HTERT RPE-1 (cell line): Measurements from ENCODE around the gene FDX2.

Experiments
- in situ Hi-C: fragments of 300-500 bp; cut with MboI; formaldehyde crosslinking; loops from 4 replicates; pipeline ENCODE4 v1.14.3; 2020; ENCODE audit warnings: low sequenced_read_pairs

Gene FDX2

DNA sequence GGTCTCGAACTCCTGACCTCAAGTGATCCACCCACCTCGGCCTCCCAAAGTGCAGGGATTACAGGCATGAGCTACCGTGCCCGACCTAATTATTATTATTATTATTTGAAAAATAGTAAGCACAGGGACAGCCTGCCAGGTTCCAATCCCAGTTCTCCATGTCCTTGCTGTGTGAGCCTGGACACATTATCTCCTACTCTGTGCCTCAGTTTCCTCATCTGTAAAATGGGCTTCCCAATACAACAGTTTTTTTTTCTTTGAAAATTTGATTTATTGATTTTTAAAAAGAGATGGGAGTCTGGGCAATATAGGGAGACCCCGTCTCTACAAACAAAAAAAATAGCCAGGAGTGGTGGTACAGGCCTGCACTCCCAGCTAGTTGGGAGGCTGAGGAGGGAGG is 9.5 kb downstream of the FDX2 start:
- in situ Hi-C loops, result no loop called here

DNA sequence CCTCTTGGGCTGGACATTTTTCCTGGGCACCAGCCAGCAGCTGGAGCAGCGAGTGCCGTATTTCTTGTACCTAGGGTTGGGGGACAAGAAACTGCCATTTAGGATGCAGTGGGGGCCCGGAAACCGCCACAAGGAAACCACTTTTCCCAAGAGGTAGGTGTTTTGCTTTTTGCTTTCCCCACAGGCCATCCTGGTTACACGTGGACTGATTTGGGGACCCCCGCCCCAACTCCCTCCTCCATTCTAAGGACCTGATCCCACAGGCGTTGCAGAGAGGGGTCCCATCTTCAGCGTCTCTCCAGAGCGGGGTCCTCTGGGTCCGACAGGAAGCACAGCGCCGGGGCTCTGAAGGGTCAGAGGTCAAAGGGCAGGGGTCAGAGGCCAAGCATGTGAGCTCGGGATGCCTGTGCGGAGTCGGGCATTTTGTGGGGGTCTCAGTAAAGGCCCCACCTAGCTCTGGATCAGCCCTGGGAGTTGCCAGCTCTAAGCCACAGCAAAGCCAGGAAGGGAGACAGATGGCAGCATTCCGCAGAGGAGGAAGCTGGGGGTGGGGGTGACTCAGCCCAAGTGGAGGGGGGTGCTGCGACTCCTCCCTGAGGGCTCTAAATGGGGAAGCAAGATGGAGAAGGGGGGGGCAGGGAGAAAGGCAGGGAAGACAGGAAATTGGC is 10.5 kb downstream of the FDX2 start:
- in situ Hi-C loops, result no loop called here

DNA sequence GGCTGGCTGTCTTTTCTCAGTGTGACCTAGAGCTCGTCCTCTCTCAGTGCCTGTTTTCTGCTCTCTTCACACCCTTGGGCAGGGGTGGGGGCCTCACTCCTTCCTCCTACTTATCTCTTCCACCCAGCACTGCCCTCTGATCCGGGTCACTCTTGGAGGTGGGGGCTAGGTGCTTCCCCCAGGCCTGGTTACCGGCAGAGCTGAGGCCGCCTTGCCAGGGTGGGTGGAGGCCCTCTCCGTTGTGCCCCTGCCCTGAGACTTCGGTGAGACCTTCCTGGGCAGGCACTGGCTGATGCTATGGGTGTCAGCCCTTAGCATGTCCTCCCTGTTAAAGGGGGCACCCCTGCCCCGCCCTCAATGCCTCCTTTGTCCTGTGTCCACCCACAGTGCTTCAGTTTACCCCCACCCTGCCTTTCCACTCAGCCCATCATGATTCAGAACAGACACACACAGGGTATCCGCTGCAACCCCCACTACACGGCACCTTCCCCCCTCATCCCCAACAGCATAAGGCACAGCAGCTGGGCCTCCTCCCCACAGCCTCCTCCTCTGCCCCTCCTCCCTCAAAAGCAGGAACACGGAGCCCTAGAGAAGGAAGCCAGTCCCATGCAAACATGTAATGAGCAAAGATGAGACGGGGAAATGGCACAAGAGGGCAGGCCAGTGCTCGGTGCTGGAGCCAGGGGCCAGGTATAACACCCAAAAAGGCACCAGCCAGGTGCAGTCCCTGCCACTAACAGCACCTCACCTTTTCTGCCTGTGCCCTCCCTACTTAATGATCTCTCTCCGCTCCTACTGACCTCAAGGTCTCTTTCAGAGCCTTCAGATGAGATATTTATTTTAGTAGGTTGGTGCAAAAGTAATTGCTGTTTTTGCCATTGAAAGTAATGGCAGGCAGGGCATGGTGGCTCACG is 16.0 kb downstream of the FDX2 start:
- in situ Hi-C loops, result no loop called here

DNA sequence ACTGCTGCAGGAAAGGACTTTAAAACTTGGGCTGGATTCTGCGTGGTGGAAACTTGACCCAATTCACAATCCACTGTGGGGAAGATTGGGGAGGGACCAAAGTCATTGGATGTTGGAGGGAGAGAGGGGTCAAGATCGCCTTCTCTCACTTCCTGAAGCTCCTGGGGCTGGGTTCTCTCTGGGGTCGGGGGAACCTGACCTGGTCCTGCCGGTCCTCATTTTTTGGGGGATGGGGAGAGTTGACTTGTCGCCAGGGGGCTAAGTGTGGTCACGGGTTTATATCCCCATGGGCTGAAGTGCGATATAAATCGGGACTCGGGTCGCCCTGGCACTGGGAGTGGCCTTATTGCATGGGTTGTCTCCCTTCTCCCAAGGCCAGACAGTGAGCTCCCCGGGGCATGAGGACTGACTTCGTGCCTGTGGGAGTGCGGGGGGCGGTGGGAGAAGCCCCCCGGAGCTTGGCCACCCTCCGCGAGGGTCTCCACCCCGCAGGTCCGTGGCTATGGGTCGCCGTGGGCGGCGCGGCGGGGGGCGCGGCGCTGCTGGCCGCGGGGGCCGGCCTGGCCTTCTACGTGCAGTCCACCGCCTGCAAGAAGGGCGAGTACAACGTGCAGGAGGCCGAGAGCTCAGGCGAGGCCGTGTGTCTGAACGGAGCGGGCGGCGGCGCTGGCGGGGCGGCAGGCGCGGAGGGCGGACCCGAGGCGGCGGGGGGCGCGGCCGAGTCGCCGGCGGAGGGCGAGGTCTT is 19.8 kb downstream of the FDX2 start:
- in situ Hi-C loops, result no loop called here

DNA sequence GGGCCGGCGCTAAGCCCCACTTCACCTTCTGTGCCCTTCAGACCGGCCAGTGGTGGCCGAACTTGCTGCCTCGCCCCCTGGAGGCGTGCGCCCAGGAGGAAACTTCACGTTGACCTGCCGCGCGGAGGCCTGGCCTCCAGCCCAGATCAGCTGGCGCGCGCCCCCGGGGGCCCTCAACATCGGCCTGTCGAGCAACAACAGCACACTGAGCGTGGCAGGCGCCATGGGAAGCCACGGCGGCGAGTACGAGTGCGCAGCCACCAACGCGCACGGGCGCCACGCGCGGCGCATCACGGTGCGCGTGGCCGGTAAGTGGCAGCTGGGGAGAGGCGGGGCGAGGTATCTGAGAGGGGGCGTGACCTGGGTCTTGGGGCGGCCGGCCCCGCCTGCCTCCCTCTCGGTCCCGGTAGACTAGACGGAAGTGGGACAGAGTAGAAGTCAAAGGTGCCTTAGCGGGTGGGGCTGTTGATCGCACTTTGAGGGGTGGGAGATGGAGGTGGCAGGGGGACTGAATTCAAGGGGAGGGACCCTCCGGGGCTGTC is 20.4 kb downstream of the FDX2 start:
- in situ Hi-C loops, result no loop called here

DNA sequence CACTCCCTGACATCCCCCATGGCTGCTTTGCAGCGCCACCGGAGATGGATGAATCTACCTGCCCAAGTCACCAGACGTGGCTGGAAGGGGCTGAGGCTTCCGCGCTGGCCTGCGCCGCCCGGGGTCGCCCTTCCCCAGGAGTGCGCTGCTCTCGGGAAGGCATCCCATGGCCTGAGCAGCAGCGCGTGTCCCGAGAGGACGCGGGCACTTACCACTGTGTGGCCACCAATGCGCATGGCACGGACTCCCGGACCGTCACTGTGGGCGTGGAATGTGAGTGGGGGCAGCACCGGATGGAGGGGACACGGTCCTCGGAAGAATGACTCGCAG is 21.5 kb downstream of the FDX2 start:
- in situ Hi-C loops, result no loop called here

DNA sequence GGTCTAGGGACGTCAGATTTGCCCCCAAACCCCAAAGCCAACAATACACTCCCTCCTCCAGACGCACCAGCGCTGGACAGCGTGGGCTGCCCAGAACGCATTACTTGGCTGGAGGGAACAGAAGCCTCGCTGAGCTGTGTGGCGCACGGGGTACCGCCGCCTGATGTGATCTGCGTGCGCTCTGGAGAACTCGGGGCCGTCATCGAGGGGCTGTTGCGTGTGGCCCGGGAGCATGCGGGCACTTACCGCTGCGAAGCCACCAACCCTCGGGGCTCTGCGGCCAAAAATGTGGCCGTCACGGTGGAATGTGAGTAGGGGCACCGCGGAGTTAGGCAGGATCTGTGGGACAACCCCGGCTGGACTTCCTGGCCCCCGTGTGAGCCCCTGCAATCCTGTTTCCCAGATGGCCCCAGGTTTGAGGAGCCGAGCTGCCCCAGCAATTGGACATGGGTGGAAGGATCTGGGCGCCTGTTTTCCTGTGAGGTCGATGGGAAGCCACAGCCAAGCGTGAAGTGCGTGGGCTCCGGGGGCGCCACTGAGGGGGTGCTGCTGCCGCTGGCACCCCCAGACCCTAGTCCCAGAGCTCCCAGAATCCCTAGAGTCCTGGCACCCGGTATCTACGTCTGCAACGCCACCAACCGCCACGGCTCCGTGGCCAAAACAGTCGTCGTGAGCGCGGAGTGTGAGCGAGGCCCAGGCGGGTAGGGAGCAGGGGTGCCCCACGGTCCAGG is 22.0 kb downstream of the FDX2 start:
- in situ Hi-C loops, result no loop called here

DNA sequence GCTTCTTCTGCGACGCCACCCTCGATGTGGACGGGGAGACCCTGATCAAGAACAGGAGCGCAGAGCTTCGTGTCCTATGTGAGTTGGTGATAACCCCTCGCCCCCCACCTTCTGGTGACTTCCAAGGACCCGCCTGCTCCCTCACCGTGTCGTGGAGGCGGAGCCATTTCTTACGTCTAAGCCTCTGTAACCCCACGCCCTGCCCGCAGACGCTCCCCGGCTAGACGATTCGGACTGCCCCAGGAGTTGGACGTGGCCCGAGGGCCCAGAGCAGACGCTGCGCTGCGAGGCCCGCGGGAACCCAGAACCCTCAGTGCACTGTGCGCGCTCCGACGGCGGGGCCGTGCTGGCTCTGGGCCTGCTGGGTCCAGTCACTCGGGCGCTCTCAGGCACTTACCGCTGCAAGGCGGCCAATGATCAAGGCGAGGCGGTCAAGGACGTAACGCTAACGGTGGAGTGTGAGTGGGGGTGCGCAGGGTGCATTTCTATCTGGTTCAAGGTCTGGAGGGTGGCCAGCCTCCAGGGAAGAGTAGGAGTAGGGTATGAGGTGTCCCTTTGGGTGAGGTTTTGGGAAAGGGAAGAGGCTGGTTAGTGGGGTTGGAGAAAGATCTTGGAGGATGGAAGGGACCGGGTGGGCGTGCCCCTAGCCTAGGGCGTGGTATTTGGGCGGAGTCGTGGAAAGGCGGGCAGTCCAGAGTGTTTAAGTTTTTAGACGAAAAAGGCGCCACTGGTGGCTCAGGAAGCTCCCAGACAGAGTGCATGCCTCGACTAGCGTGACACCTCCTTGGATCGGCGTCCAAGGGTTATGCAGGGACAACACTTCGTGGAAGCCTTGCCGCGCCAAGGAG is 22.8 kb downstream of the FDX2 start:
- in situ Hi-C loops, result no loop called here

DNA sequence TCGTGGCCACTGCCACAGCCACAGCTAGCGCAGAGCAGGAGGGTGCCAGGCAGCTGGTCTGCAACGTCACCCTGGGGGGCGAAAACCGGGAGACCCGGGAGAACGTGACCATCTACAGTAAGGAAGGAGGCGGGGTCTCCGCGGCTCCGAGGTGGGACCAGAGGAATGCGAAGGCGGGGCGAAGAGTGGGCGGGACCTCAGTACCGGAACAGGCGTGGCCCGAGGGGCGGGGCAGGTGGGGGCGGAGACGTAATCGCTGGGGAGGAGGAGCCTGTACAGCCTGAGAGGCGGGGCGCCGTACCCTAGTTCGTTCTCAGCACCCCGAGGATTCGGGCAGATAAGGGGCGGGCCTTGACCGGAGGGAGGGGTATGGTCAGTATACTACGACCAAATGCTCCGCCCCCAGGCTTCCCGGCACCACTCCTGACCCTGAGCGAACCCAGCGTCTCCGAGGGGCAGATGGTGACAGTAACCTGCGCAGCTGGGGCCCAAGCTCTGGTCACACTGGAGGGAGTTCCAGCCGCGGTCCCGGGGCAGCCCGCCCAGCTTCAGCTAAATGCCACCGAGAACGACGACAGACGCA is 23.5 kb downstream of the FDX2 start:
- in situ Hi-C loops, result no loop called here

DNA sequence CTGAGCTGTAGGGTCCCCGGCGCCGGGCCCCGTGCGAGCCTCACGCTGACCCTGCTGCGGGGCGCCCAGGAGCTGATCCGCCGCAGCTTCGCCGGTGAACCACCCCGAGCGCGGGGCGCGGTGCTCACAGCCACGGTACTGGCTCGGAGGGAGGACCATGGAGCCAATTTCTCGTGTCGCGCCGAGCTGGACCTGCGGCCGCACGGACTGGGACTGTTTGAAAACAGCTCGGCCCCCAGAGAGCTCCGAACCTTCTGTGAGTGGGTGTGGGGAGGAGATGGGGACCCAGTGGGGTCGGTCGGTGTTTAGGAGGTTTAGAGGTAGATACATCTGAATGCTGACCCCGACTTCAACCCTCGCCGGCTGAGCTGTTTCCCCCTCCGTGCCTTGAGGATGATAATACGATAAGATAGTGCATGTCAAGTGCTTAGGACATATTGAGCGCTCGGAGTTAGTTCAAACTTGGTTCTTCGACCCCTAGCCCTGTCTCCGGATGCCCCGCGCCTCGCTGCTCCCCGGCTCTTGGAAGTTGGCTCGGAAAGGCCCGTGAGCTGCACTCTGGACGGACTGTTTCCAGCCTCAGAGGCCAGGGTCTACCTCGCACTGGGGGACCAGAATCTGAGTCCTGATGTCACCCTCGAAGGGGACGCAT is 24.1 kb downstream of the FDX2 start:
- in situ Hi-C loops, result no loop called here

DNA sequence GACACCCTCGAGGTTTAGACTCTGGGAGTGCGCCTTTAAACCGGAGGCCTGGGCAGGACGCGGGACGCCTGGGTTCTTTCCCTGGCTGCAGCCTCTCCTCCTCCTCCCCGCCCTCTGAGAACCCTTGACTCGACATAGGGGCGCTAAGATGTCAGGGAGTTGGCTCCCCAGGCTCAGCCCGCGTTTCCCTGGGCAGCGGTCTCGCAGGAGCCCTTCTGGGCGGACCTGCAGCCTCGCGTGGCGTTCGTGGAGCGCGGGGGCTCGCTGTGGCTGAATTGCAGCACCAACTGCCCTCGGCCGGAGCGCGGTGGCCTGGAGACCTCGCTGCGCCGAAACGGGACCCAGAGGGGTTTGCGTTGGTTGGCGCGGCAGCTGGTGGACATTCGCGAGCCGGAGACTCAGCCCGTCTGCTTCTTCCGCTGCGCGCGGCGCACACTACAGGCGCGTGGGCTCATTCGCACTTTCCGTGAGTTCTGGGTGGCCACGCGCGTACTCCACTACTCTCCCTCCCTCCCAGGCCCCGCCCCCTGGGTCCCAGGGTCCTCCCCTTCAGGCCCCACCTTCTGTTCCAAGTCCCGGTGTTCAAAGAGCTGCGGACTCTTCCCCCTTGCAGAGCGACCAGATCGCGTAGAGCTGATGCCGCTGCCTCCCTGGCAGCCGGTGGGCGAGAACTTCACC is 24.8 kb downstream of the FDX2 start:
- in situ Hi-C loops, result no loop called here

DNA sequence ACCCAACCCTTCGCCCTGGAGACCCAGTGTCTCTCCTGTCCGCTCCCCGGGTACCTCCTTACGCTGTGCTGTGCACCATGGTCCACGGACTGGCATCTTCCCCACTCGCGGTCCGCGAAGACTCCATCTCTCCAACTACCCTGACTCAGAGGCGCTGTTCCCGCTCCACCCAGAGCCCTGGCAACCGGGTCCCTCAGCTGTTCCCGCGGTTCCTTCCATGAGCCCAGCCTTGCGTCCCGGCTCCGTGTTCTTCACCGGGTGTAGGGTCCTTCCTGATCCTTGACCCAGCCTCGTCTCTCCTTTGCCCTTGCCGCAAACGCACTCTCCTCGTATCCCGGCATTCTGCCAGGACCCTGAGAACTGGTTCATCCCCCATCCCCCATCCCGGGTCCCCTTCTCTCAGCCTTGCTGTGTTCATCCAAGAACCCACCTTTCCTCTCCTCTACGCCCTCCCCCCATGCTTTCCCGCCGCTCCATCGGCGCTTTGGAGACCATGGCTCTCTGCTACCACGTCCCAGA is 25.4 kb downstream of the FDX2 start:
- in situ Hi-C loops, result no loop called here

DNA sequence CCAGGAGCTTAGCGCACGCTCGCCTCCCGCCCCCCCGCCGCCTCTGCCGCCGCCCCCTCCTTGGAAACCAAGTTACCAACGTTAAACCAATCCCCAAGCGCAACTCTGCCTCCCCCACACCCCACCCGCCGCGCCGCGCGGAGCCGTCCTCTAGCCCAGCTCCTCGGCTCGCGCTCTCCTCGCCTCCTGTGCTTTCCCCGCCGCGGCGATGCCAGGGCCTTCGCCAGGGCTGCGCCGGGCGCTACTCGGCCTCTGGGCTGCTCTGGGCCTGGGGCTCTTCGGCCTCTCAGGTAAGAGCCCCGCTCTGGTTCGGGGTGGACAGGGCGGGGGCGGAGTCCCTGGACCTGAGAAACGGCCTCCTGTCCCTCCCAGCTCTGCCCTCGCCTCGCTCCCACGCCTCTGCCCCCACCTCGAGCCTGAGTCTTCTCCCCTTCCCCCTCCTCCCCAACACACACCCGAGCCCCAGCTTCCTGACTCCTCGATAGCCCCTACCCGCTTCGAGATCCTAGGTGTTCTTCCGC is 25.9 kb downstream of the FDX2 start, which contains the start of gene ICAM5:
Gene ICAM5, plus strand, starts transcription at position 117 of the 521 bp plus-strand sequence. Its CDS starts 92 bp downstream, at position 209.
- in situ Hi-C loops, result no loop called here

DNA sequence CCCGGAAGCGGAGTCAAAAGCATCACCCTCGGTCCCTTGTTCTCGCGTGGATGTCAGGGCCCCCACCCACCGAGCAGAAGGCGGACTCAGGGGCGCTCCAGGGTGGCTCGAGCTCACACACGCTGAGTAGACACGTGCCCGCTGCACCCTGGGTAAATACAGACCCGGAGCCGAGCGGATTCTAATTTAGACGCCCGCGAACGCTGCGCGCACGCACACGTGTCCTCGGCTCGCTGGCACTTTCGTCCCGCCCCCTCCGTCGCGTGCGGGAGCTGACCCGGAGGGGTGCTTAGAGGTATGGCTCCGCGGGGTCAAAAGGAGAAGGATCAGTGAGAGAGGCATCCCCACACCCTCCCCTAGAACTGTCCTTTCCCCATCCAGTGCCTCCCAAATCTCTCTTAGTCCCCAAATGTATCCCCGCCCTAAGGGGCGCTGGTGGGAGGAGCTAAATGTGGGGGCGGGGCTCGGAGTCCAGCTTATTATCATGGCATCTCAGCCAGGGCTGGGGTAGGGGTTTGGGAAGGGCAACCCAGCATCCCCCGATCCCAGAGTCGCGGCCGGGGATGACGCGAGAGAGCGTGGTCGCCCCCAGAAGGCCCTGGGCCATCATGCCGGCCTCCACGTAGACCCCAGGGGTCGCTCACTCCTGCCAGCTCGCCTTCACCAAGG is 26.5 kb downstream of the FDX2 start:
- in situ Hi-C loops, result no loop called here

DNA sequence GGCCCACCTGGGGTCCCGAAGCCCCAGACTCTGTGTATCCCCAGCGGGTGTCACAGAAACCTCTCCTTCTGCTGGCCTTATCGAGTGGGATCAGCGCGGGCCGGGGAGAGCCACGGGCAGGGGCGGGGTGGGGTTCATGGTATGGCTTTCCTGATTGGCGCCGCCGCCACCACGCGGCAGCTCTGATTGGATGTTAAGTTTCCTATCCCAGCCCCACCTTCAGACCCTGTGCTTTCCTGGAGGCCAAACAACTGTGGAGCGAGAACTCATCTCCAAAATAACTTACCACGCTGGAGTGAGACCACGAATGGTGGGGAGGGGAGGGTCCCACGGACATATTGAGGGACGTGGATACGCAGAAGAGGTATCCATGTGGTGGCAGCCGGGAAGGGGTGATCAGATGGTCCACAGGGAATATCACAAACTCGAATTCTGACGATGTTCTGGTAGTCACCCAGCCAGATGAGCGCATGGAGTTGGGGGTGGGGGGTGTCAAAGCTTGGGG is 27.1 kb downstream of the FDX2 start:
- in situ Hi-C loops, result no loop called here

DNA sequence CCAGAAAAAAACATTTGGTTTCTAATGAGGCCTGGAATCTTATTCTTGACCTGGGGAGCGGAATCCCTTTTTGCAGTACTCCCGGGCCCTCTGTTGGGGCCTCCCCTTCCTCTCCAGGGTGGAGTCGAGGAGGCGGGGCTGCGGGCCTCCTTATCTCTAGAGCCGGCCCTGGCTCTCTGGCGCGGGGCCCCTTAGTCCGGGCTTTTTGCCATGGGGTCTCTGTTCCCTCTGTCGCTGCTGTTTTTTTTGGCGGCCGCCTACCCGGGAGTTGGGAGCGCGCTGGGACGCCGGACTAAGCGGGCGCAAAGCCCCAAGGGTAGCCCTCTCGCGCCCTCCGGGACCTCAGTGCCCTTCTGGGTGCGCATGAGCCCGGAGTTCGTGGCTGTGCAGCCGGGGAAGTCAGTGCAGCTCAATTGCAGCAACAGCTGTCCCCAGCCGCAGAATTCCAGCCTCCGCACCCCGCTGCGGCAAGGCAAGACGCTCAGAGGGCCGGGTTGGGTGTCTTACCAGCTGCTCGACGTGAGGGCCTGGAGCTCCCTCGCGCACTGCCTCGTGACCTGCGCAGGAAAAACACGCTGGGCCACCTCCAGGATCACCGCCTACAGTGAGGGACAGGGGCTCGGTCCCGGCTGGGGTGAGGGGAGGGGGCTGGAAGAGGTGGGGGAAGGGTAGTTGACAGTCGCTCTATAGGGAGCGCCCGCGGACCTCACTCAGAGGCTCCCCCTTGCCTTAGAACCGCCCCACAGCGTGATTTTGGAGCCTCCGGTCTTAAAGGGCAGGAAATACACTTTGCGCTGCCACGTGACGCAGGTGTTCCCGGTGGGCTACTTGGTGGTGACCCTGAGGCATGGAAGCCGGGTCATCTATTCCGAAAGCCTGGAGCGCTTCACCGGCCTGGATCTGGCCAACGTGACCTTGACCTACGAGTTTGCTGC is 28.7 kb downstream of the FDX2 start, which contains the start of gene ICAM4:
Gene ICAM4, plus strand, starts transcription at position 153 of the 935 bp plus-strand sequence. Its CDS starts 58 bp downstream, at position 211.
- in situ Hi-C loops, result no loop called here
